ENCODE results near the gene SMOC2.

SMOC2 gene

GRCh38 chr6:168624948-168625347, 184.0 kb downstream of the SMOC2 start:
- in situ Hi-C loops (cut with MboI; ENCODE audit: low sequenced_read_pairs, unreplicated experiment) = no loop called here
- no peak for TF ChIP-seq CTCF (IDR thresholded peaks at IDR 0.05; ENCODE audit: borderline replicate concordance, control extremely low read depth, extremely low read depth, insufficient read depth, missing control alignments)
- no peak for DNase-seq (ENCODE audit: low spot score)

GRCh38 chr6:168625602-168626001, 184.6 kb downstream of the SMOC2 start:
- no peak for TF ChIP-seq CTCF (IDR thresholded peaks at IDR 0.05; ENCODE audit: borderline replicate concordance, control extremely low read depth, extremely low read depth, insufficient read depth, missing control alignments)
- in situ Hi-C loops (cut with MboI; ENCODE audit: low sequenced_read_pairs, unreplicated experiment) = no loop called here
- DNase-seq (ENCODE audit: low spot score) = no peak

GRCh38 chr6:168626046-168626602, 185.1 kb downstream of the SMOC2 start:
- no peak for TF ChIP-seq CTCF (IDR thresholded peaks at IDR 0.05; ENCODE audit: borderline replicate concordance, control extremely low read depth, extremely low read depth, insufficient read depth, missing control alignments)
- in situ Hi-C loops (cut with MboI; ENCODE audit: low sequenced_read_pairs, unreplicated experiment) = no loop called here

GRCh38 chr6:168627506-168628175, 186.7 kb downstream of the SMOC2 start:
- TF ChIP-seq CTCF (IDR thresholded peaks at IDR 0.05; ENCODE audit: borderline replicate concordance, control extremely low read depth, extremely low read depth, insufficient read depth, missing control alignments) = no peak
- DNase-seq (ENCODE audit: low spot score) = no peak
- in situ Hi-C loops (cut with MboI; ENCODE audit: low sequenced_read_pairs, unreplicated experiment) = no loop called here

More at GRCh38 chr6:168626046-168626602, 185.1 kb downstream of the SMOC2 start:
- no peak for DNase-seq (ENCODE audit: low spot score)

GRCh38 chr6:168628176-168628553, 187.2 kb downstream of the SMOC2 start:
- in situ Hi-C loops (cut with MboI; ENCODE audit: low sequenced_read_pairs, unreplicated experiment) = no loop called here
- no peak for DNase-seq (ENCODE audit: low spot score)
- no peak for TF ChIP-seq CTCF (IDR thresholded peaks at IDR 0.05; ENCODE audit: borderline replicate concordance, control extremely low read depth, extremely low read depth, insufficient read depth, missing control alignments)

- TF ChIP-seq CTCF (IDR thresholded peaks at IDR 0.05; ENCODE audit: borderline replicate concordance, control extremely low read depth, extremely low read depth, insufficient read depth, missing control alignments) = no peak
- in situ Hi-C loops (cut with MboI; ENCODE audit: low sequenced_read_pairs, unreplicated experiment) = no loop called here
These were observed 187.8 kb downstream of the SMOC2 start for GRCh38 chr6:168628732-168629245.

More at GRCh38 chr6:168628732-168629245, 187.8 kb downstream of the SMOC2 start:
- DNase-seq (ENCODE audit: low spot score) = no peak
